Measurements from ENCODE around the gene CTTNBP2. TPM values are rescaled to one million over a fixed set of nuclear protein-coding genes. Genes with fewer than 3 reads are reported as not detected.

CTTNBP2 gene
- total RNA-seq, 1 donor from 2014 or later: under 0.01 TPM

- DNase-seq (ENCODE audit: low read depth in 2 of 2): no peak
Measured at GRCh38 chr7:117824592-117824991, 48.6 kb downstream of the CTTNBP2 start.

GRCh38 chr7:117819558-117819957, 53.7 kb downstream of the CTTNBP2 start:
- no peak for DNase-seq (ENCODE audit: low read depth in 2 of 2)

- no peak for DNase-seq (ENCODE audit: low read depth in 2 of 2)
Measured at GRCh38 chr7:117818232-117818631, 55.0 kb downstream of the CTTNBP2 start.

- no peak for DNase-seq (ENCODE audit: low read depth in 2 of 2)
Measured at GRCh38 chr7:117816727-117817126, 56.5 kb downstream of the CTTNBP2 start.

- no peak for DNase-seq (ENCODE audit: low read depth in 2 of 2)
Measured at GRCh38 chr7:117811696-117812095, 61.5 kb downstream of the CTTNBP2 start.

GRCh38 chr7:117810642-117811512, 62.4 kb downstream of the CTTNBP2 start:
- no peak for DNase-seq (ENCODE audit: low read depth in 2 of 2)

GRCh38 chr7:117809958-117810357, 63.3 kb downstream of the CTTNBP2 start:
- no peak for DNase-seq (ENCODE audit: low read depth in 2 of 2)

GRCh38 chr7:117808910-117809705, 64.1 kb downstream of the CTTNBP2 start:
- no peak for DNase-seq (ENCODE audit: low read depth in 2 of 2)

- DNase-seq (ENCODE audit: low read depth in 2 of 2): no peak
Measured at GRCh38 chr7:117808341-117808757, 64.9 kb downstream of the CTTNBP2 start.

GRCh38 chr7:117807676-117808075, 65.6 kb downstream of the CTTNBP2 start:
- DNase-seq (ENCODE audit: low read depth in 2 of 2): no peak

GRCh38 chr7:117806011-117806410, 67.2 kb downstream of the CTTNBP2 start:
- no peak for DNase-seq (ENCODE audit: low read depth in 2 of 2)

- DNase-seq (ENCODE audit: low read depth in 2 of 2): no peak
Measured at GRCh38 chr7:117805241-117805640, 68.0 kb downstream of the CTTNBP2 start.

GRCh38 chr7:117803476-117803875, 69.8 kb downstream of the CTTNBP2 start:
- DNase-seq (ENCODE audit: low read depth in 2 of 2): no peak

- DNase-seq (ENCODE audit: low read depth in 2 of 2): no peak
Measured at GRCh38 chr7:117802660-117803059, 70.6 kb downstream of the CTTNBP2 start.

GRCh38 chr7:117800841-117801240, 72.4 kb downstream of the CTTNBP2 start:
- DNase-seq (ENCODE audit: low read depth in 2 of 2): no peak

- no peak for DNase-seq (ENCODE audit: low read depth in 2 of 2)
Measured at GRCh38 chr7:117800406-117800805, 72.8 kb downstream of the CTTNBP2 start.

GRCh38 chr7:117796889-117797288, 76.4 kb downstream of the CTTNBP2 start:
- DNase-seq (ENCODE audit: low read depth in 2 of 2): no peak

GRCh38 chr7:117793976-117794375, 79.3 kb downstream of the CTTNBP2 start:
- no peak for DNase-seq (ENCODE audit: low read depth in 2 of 2)

- DNase-seq (ENCODE audit: low read depth in 2 of 2): no peak
Measured at GRCh38 chr7:117793521-117793920, 79.7 kb downstream of the CTTNBP2 start.

- no peak for DNase-seq (ENCODE audit: low read depth in 2 of 2)
Measured at GRCh38 chr7:117791877-117792780, 81.1 kb downstream of the CTTNBP2 start.

GRCh38 chr7:117790731-117791130, 82.5 kb downstream of the CTTNBP2 start:
- DNase-seq (ENCODE audit: low read depth in 2 of 2): no peak

GRCh38 chr7:117790251-117790650, 83.0 kb downstream of the CTTNBP2 start:
- DNase-seq (ENCODE audit: low read depth in 2 of 2): no peak
